Osteocyte (in vitro differentiated cells): Measurements from ENCODE around the gene PRDM15. TPM values are rescaled to one million over a fixed set of nuclear protein-coding genes. Genes with fewer than 3 reads are reported as not detected.

ENCODE experiments used
- DNase-seq: peaks from one replicate; pipeline ENCODE4 v3.0.0; 2021; ENCODE audit warnings: mixed read lengths; ENCODE audit not compliant: unreplicated experiment; ENCODE audit errors: extremely low spot score
- H3K27ac Mint-ChIP-seq: one replicate; pipeline ENCODE4 v1.8.0; 2021; ENCODE audit warnings: mild to moderate bottlenecking, mixed read lengths; ENCODE audit not compliant: unreplicated experiment
- H3K27me3 Mint-ChIP-seq: one replicate; pipeline ENCODE4 v1.8.0; 2021; ENCODE audit warnings: mixed read lengths; ENCODE audit not compliant: unreplicated experiment
- H3K36me3 Mint-ChIP-seq: one replicate; pipeline ENCODE4 v1.8.0; 2021; ENCODE audit warnings: mixed read lengths; ENCODE audit not compliant: unreplicated experiment
- H3K4me1 Mint-ChIP-seq: one replicate; pipeline ENCODE4 v1.8.0; 2021; ENCODE audit warnings: mixed read lengths; ENCODE audit not compliant: unreplicated experiment
- H3K4me3 Mint-ChIP-seq: one replicate; pipeline ENCODE4 v1.8.0; 2021; ENCODE audit warnings: mild to moderate bottlenecking, moderate library complexity, mixed read lengths; ENCODE audit not compliant: unreplicated experiment
- H3K9me3 Mint-ChIP-seq: one replicate; pipeline ENCODE4 v1.8.0; 2021; ENCODE audit warnings: mixed read lengths; ENCODE audit not compliant: unreplicated experiment
- total RNA-seq: library from RNA; stranded (reverse); gene quantifications from 2 replicates; pipeline ENCODE4 v1.2.1, GENCODE V29; 2021
- TF ChIP-seq, protein P1 (sequence below): fragments of 200-600 bp; sonication (generic); IDR thresholded peaks from 2 replicates; pipeline ENCODE4 v1.5.0; 2021; ENCODE audit warnings: antibody characterized with exemption, mild to moderate bottlenecking, moderate library complexity

Gene PRDM15
- total RNA-seq, 1 donor from 2014 or later: 11.4 TPM

GRCh38 chr21:41783476-41784180, 95.5 kb downstream of the PRDM15 start:
- peaks cover 25% of the 10 kb centered on the region for H3K4me1 Mint-ChIP-seq
- H3K36me3 Mint-ChIP-seq: no peaks in the 10 kb centered on the region
- TF ChIP-seq, protein P1, sequence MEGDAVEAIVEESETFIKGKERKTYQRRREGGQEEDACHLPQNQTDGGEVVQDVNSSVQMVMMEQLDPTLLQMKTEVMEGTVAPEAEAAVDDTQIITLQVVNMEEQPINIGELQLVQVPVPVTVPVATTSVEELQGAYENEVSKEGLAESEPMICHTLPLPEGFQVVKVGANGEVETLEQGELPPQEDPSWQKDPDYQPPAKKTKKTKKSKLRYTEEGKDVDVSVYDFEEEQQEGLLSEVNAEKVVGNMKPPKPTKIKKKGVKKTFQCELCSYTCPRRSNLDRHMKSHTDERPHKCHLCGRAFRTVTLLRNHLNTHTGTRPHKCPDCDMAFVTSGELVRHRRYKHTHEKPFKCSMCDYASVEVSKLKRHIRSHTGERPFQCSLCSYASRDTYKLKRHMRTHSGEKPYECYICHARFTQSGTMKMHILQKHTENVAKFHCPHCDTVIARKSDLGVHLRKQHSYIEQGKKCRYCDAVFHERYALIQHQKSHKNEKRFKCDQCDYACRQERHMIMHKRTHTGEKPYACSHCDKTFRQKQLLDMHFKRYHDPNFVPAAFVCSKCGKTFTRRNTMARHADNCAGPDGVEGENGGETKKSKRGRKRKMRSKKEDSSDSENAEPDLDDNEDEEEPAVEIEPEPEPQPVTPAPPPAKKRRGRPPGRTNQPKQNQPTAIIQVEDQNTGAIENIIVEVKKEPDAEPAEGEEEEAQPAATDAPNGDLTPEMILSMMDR: no peak
- no peaks in the 10 kb centered on the region for H3K9me3 Mint-ChIP-seq
- no peak overlapping the region for H3K27ac Mint-ChIP-seq
- no peak overlapping the region for H3K4me3 Mint-ChIP-seq
- peaks cover 31% of the 10 kb centered on the region for H3K27me3 Mint-ChIP-seq
- no peak for DNase-seq

DNA sequence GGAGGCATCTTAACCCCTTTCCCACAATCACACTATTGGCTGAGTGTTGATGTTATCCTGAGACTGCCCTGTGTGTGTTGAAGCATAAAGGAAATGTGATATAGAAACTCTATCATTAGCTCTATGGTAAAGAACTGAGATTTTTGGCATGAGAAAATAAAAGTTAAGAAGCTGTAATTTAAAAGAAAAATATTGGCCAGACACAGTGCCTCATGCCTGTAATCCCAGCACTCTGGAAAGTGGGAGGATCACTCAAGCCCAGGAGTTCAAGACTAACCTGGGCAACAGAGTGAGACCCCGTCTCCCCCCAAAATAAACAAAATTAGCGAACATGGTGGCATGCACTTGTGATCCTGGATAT, 98.1 kb downstream of the PRDM15 start:
- Mint-ChIP-seq H3K27ac (no peak overlapping the region), H3K4me3 (no peak overlapping the region)

GRCh38 chr21:41780337-41781049, 98.7 kb downstream of the PRDM15 start:
- H3K9me3 Mint-ChIP-seq: no peaks in the 10 kb centered on the region
- no peak overlapping the region for H3K27ac Mint-ChIP-seq
- H3K27me3 Mint-ChIP-seq: peaks cover 27% of the 10 kb centered on the region
- TF ChIP-seq, protein P1: no peak
- H3K4me3 Mint-ChIP-seq: no peak overlapping the region
- no peak for DNase-seq
- H3K36me3 Mint-ChIP-seq: no peaks in the 10 kb centered on the region
- peaks cover 27% of the 10 kb centered on the region for H3K4me1 Mint-ChIP-seq

More for the DNA sequence above, 98.1 kb downstream of the PRDM15 start:
- Mint-ChIP-seq H3K27me3 (peaks cover 27% of the 10 kb centered on the region), H3K9me3 (no peaks in the 10 kb centered on the region), H3K36me3 (no peaks in the 10 kb centered on the region), H3K4me1 (peaks cover 28% of the 10 kb centered on the region)
- TF ChIP-seq, protein P1: no peak
- DNase-seq: no peak

GRCh38 chr21:41779659-41780058, 99.5 kb downstream of the PRDM15 start:
- Mint-ChIP-seq H3K27me3 (peaks cover 31% of the 10 kb centered on the region), H3K4me3 (no peak overlapping the region), H3K36me3 (no peaks in the 10 kb centered on the region), H3K4me1 (peaks cover 27% of the 10 kb centered on the region), H3K9me3 (no peaks in the 10 kb centered on the region), H3K27ac (no peak overlapping the region)
- TF ChIP-seq, protein P1: no peak
- DNase-seq: no peak

- no peak overlapping the region for H3K4me3 Mint-ChIP-seq
- H3K27me3 Mint-ChIP-seq: peaks cover 29% of the 10 kb centered on the region
These were observed 100.1 kb downstream of the PRDM15 start for GRCh38 chr21:41778930-41779600.

More at GRCh38 chr21:41778930-41779600, 100.1 kb downstream of the PRDM15 start:
- TF ChIP-seq, protein P1: no peak
- H3K4me1 Mint-ChIP-seq: peaks cover 27% of the 10 kb centered on the region
- H3K27ac Mint-ChIP-seq: no peak overlapping the region
- DNase-seq: no peak
- H3K36me3 Mint-ChIP-seq: no peaks in the 10 kb centered on the region
- no peaks in the 10 kb centered on the region for H3K9me3 Mint-ChIP-seq
